Activated T-cell treated with anti-CD3 and anti-CD28 coated beads for 1 hour (primary cell): ENCODE measurements around the gene FAM98C.
"Not testable (repeated sequence)": the region's sequence is repeated elsewhere in the genome, so short reads cannot be mapped to it uniquely, and the experiment has no call there.

Experiments used
- DNase-seq: peaks from one replicate; pipeline ENCODE4 v3.0.0-alpha.2; 2020; ENCODE audit warnings: low read depth

FAM98C gene

DNA sequence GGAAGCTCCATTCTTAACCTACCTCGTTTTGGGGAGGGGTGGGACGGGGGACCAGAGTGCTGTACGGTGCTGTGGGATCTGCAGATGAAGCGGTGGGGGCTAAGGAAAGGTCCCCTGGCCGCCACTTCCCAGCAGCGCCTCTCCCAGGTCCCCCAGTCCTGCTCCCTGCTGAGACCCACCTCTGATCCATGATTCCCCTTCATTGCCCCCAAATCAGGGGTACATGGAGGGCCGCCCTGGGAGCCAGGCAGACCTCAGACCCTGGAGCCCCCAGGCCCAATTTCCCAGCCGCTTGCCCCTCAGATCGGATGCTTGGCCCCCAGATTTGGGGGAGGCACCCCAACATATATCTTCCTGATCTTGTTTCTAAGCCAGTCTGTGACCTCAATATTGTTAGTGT lies 3.8 kb upstream of the FAM98C start:
- DNase-seq = no peak

DNA sequence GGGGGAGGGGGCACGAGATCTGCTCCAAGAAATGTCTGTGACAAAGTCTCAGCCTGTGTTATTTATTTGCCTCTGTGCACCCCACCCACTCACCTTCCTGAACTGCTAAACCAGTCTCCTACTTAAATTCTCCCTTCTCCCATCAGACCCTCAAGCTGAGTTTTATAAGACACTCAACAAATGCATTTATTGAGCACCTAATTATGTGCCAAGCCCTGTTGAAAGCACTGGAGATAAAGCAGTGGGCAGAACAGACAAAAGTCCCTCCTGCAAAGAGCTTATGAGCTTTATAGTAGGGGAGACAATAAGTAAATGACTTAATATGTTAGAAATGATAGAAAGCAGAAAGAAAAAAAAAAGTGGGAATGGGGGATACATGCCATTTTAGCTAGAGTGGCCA lies 3.4 kb upstream of the FAM98C start:
- DNase-seq = no peak

DNA sequence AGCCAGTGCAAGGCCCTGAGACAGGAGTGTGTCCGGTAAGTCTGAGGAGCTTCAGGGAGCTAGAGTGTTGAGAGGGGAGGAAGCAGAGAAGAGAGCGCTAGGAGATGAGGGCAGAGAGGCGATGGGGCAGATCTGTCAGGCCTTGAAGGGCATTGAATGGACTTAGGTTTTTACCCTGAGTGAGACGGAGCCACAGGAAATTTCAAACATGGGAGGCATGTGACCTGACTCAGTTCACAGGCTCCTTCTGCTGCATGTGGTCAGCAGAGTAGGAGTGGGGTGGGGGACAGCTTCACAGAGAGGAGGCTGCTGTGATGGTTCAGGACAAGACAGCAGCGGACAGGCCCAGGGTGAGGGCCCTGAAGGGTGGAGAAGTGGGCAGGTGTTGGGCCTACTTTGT lies 2.5 kb upstream of the FAM98C start:
- DNase-seq = no peak

- no peak for DNase-seq
Measured at GRCh38 chr19:38401148-38401547, 1.7 kb upstream of the FAM98C start.

DNA sequence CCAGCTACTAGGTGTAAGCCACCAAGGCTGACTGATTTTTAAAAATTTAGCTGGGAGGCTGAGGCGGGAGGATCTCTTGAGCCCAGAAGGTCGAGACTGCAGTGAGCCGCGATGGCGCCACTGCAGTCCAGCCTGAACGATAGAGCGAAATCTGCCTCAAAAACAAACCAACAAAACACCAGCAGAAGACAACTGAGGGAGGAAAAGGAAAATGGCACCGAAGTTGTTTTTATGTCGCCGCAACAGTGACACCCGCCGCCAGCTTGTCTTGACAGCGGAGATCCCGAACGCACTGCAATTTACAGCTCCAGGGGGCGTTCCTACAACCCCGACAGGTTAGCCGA lies 298 bp upstream of the FAM98C start:
- no peak for DNase-seq

GRCh38 chr19:38404858-38405257 lies 2.0 kb downstream of the FAM98C start:
- DNase-seq = no peak

DNA sequence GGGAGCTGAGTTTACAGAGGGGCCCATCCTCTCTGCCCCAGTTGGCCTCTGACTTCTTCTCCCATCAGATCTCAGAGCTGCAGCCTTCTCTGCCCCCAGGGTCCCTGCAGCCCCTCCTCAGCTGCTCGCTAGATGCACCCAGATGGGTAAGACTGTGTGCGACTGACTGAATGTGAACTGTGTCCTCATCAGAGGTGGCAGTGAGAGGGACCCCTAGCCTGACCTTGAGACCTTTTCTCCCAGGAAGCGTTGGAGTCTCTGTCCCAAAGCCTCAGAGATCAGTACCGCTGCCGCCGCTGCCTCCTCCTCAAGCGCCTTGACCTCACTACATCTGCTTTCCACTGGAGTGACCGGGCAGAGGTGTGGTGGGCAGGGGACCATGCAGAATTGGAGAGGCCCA lies 2.4 kb downstream of the FAM98C start:
- no peak for DNase-seq

DNA sequence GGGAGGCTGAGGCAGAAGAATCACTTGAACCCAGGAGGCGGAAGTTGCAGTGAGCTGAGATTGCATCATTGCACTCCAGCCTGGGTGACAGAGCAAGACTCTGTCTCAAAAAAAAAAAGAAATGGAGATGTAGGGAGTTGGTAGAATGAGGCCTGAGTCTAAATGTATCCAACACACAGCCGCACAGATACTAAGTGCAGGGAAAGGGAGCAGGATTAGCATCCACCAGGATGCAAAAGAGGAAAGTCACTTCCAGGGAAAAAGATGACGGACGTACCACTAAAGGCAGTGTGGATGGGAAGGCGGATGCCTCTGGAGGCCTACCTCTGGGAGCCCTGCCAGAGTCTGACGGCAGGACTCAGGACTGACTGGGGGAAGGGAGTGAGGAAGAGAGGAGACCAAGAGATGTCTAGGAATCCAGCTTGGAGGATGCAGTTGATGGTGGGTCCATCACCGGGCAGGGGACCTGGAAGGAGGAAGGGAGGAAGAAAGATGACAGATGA lies 6.8 kb downstream of the FAM98C start:
- DNase-seq = no peak

DNA sequence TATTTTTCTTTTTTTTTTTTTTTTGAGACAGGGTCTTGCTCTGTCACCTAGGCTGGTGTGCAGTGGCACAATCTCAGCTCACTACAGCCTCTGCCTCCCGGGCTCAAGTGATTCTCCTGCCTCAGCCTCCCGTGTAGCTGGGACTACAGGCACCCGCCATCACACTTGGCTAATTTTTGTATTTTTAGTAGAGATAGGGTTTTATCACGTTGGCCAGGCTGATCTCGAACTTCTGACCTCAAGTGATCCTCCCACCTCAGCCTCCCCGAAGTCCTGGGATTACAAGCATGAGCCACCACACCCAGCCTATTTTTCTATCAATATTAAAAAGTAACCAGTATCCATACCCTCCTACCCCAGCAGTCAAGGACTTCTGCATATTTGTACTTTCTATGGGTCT lies 7.5 kb downstream of the FAM98C start:
- DNase-seq = not testable (repeated sequence)

GRCh38 chr19:38411041-38411712 lies 8.3 kb downstream of the FAM98C start:
- DNase-seq = no peak

- DNase-seq = not testable (repeated sequence)
Measured at GRCh38 chr19:38411898-38412297, 9.0 kb downstream of the FAM98C start.

- DNase-seq = no peak
Measured at GRCh38 chr19:38412491-38412890, 9.6 kb downstream of the FAM98C start.

- DNase-seq = no peak
Measured at GRCh38 chr19:38412961-38413360, 10.1 kb downstream of the FAM98C start.

GRCh38 chr19:38413416-38413815 lies 10.5 kb downstream of the FAM98C start:
- DNase-seq = no peak

- no peak for DNase-seq
Measured at GRCh38 chr19:38417146-38417543, 14.3 kb downstream of the FAM98C start.

DNA sequence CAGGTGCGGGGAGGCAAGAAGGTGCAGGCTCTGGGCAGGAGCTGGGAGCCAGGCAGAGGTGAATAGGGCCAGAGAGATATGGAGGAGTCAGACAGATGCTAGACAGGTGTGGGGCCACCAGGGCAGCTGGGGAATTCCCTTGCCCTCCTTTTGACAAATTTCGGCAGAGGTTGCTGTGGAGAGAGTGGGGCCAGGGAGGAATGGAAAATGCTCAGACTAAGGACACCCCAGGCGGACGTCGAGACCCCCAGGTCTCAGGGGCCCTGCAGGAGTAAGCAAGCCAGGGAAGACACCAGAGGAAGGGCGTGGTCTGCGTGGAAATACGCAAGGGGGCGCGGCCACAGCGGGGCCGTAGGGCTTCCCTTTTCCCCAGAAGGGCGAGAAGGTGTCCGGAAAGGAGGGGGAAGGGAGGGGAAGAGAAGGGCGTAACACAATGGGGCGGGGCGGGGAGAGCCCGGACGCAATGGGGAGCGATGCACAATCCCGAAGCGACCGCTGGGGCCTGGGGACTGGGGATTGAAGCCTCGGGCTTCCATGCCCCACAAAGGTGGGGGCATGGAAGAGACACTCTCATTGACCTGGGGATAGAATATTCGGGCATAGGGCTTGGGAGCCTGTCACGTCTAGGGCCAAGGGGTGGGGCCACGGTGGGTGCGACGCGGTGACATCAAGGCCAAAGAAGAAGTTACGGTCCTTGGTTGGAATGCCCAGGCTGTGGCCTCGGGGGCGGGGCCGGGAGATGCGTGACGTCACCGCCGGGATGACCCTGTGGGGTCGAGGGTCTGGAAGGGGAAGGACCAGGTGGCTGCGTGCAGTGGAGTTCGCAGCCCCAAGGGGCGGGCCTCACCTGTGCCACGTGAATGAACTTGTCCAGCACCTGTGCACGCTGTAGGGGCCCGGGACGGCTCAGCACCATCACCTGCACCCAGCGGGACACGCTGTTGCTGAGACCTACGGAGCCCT lies 14.9 kb downstream of the FAM98C start:
- peak; percentile 18 for DNase-seq

DNA sequence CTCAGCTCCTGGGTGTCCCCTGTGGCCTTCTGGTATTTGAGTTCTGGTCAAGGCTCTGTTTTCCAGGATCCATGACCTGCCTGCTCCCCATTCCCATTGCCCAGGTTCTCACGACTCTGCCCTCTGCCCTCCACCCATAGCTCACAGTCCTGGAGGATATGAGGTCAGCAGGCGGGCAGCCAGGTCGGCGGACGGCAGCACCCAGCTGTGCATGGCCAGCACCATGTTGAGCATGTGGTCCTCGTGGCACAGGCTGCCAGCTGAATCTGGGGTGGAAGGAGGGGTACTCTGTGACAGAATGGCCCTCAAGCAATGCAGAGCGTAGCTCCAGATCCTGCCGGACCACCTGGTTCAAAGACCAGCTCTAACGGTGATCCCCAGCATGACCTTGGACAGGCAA lies 18.0 kb downstream of the FAM98C start:
- DNase-seq = no peak

GRCh38 chr19:38421856-38422255 lies 19.0 kb downstream of the FAM98C start:
- DNase-seq = no peak

DNA sequence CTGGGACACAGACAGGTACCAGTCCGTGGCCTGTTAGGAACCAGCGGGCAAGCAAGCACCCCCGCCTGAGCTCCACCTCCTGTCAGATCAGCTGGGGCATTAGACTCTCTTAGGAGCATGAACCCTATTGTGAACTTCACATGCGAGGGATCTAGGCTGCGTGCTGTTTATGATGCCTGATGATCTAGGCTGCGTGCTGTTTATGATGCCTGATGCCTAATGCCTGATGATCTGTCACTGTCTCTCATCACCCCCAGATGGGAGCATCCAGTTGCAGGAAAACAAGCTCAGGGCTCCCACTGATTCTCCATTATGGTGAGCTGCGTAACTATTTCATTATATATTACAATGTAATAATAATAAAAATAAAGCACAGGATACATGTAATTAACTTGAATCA lies 19.5 kb downstream of the FAM98C start:
- DNase-seq = no peak

DNA sequence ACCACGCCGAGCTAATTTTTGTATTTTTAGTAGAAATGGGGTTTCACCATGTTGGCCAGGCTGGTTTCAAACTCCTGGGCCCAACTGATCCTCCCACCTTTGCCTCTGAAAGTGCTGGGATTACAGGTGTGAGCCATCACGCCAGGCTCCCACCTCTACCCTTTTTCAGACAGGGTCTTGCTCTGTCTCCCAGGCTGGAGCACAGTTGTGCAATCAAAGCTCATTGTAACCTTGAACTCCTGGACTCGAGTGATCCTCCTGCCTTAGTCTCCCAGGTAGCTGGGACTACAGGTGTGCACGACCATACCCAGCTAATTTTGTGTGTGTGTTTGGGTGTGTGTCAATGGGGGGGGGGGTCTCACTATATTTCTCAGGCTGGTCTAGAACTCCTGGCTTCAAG lies 21.4 kb downstream of the FAM98C start:
- no peak for DNase-seq

DNA sequence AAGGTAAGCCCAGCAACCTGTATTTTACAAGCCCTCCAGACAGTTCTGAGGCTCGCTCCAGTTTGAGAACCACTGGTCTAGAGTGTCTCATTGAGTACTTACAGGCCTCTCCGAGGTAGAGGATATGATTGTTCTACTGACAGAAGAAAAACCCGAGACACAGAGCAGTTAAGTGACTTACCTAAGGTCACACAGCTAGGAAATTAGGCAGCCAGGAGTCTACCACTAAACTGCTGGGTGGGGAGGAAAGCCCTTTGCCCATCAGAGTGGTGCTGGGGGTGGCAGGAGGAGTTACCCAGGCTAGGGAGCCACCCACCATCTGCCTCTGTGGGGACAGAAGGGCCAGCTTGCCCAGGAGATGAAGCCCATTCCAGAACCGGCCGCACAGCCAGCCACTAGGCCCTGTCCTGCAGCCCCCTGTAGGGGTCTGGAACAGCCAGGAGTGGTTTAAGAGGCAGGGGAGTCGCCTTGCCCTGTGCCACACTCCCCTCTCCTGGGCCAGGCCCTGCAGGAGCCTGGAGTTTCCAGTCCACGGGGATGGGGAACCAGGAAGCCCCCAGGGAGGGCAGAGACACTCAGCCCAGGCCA lies 22.4 kb downstream of the FAM98C start:
- no peak for DNase-seq

GRCh38 chr19:38425810-38426466 lies 23.0 kb downstream of the FAM98C start, which contains the start of gene RASGRP4:
Gene RASGRP4 (minus strand): TSS chr19:38426219. CDS start chr19:38426091, 128 bp downstream.
- DNase-seq = no peak
